ENCODE data around the gene STEAP1B.

The STEAP1B gene

DNA sequence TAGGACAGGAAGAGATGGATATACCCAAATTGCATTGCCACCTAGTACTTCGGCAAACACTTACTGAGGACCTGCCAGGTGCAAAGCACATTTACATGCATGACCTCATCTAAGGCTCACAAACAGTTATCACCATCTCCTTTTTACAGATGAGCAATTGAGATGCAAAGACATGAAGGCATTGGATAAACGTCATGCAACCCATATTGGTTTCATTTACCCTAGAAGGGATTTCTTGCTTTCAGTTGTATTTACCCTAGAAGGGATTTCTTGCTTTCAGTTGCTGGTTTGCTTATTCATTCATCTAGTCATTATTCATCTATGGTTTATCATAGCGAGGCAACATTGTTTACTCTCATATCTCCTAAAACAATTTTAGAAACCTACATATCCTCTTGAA lies 52.2 kb downstream of the STEAP1B start:
- Histone ChIP-seq H3K4me3 (ENCODE audit: insufficient read depth, low read length, poor library complexity, severe bottlenecking) (no peak overlapping the region), H4K20me1 (ENCODE audit: low read depth, low read length) (no peaks in the 10 kb centered on the region), H3K27me3 (ENCODE audit: low read length) (no peaks in the 10 kb centered on the region), H3K4me2 (ENCODE audit: low read depth, low read length, poor library complexity, severe bottlenecking) (no peak overlapping the region), H3K27ac (ENCODE audit: low read depth, low read length) (no peak overlapping the region), H3K36me3 (ENCODE audit: low read length) (no peaks in the 10 kb centered on the region), H3F3A (ENCODE audit: insufficient read depth) (no peaks in the 10 kb centered on the region), H3K9me3 (ENCODE audit: insufficient read depth, low read length) (no peaks in the 10 kb centered on the region), H3K79me2 (ENCODE audit: insufficient read depth, low read length) (no peaks in the 10 kb centered on the region), H2AFZ (ENCODE audit: low read depth, low read length, severe bottlenecking) (no peak overlapping the region), H3K9me2 (replicated peaks; ENCODE audit: insufficient read depth, low read length) (no peaks in the 10 kb centered on the region), H3K9ac (ENCODE audit: low read length) (no peak overlapping the region)
- TF ChIP-seq EZH2phosphoT487 (conservative IDR thresholded peaks at IDR 0.05; ENCODE audit: low read length) = no peak
- TF ChIP-seq CTCF (IDR thresholded peaks at IDR 0.05; ENCODE audit: insufficient read depth, low read length, poor library complexity, severe bottlenecking) = no peak

DNA sequence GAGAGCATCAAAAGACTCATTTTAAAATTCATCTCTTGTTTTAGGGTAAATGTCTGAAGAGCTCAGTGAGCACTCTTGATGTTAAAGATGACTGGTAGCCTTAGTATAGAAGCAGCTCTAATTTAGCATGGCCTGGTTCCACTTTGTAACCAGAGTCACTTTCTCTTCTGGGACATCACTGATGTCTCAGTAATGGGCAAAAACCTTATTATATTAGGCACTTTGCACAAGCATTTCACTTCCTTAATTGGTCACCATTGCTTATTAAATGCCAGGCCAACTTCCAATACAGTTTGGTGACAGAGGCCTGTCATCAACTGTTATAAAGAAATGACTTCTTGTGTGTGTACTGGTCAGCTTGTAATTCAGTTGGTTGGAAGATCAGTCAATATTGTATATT lies 53.0 kb downstream of the STEAP1B start:
- Histone ChIP-seq H3K27ac (ENCODE audit: low read depth, low read length) (no peak overlapping the region), H3K9me3 (ENCODE audit: insufficient read depth, low read length) (no peaks in the 10 kb centered on the region), H2AFZ (ENCODE audit: low read depth, low read length, severe bottlenecking) (no peak overlapping the region), H4K20me1 (ENCODE audit: low read depth, low read length) (no peaks in the 10 kb centered on the region), H3K4me3 (ENCODE audit: insufficient read depth, low read length, poor library complexity, severe bottlenecking) (no peak overlapping the region), H3K9ac (ENCODE audit: low read length) (no peak overlapping the region), H3K36me3 (ENCODE audit: low read length) (no peaks in the 10 kb centered on the region), H3K27me3 (ENCODE audit: low read length) (no peaks in the 10 kb centered on the region), H3K9me2 (replicated peaks; ENCODE audit: insufficient read depth, low read length) (no peaks in the 10 kb centered on the region), H3F3A (ENCODE audit: insufficient read depth) (no peaks in the 10 kb centered on the region), H3K4me2 (ENCODE audit: low read depth, low read length, poor library complexity, severe bottlenecking) (no peak overlapping the region), H3K79me2 (ENCODE audit: insufficient read depth, low read length) (no peaks in the 10 kb centered on the region)
- TF ChIP-seq EZH2phosphoT487 (conservative IDR thresholded peaks at IDR 0.05; ENCODE audit: low read length) (no peak), CTCF (IDR thresholded peaks at IDR 0.05; ENCODE audit: insufficient read depth, low read length, poor library complexity, severe bottlenecking) (no peak)

DNA sequence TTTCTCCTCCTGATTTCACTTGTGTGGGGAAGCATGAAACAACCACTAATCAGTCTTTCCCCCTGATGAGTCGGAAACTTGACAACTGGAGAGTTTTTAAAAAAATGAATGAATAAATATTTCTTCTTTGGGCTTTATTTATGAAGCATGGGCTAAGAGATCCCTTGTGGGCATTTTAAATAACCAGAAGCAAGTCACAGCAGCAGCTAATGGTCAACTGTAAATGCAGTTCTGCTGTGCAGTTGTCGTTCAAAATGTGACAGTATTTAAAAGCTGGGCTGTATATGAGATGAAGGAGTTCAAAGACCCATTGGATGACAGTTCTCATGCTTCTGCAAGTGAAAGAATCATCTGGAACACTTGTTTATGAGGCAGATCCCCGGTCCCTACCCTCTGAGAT lies 54.1 kb downstream of the STEAP1B start:
- TF ChIP-seq EZH2phosphoT487 (conservative IDR thresholded peaks at IDR 0.05; ENCODE audit: low read length) = no peak
- Histone ChIP-seq H3F3A (ENCODE audit: insufficient read depth) (no peaks in the 10 kb centered on the region), H3K27me3 (ENCODE audit: low read length) (no peaks in the 10 kb centered on the region), H3K9me2 (replicated peaks; ENCODE audit: insufficient read depth, low read length) (no peaks in the 10 kb centered on the region), H2AFZ (ENCODE audit: low read depth, low read length, severe bottlenecking) (no peak overlapping the region), H3K79me2 (ENCODE audit: insufficient read depth, low read length) (no peaks in the 10 kb centered on the region), H3K36me3 (ENCODE audit: low read length) (no peaks in the 10 kb centered on the region), H3K9ac (ENCODE audit: low read length) (no peak overlapping the region), H3K4me3 (ENCODE audit: insufficient read depth, low read length, poor library complexity, severe bottlenecking) (no peak overlapping the region), H3K27ac (ENCODE audit: low read depth, low read length) (no peak overlapping the region), H3K4me2 (ENCODE audit: low read depth, low read length, poor library complexity, severe bottlenecking) (no peak overlapping the region), H3K9me3 (ENCODE audit: insufficient read depth, low read length) (no peaks in the 10 kb centered on the region), H4K20me1 (ENCODE audit: low read depth, low read length) (no peaks in the 10 kb centered on the region)

GRCh38 chr7:22445140-22445743 lies 54.7 kb downstream of the STEAP1B start:
- Histone ChIP-seq H3K9ac (ENCODE audit: low read length) (no peak overlapping the region), H3F3A (ENCODE audit: insufficient read depth) (no peaks in the 10 kb centered on the region), H3K4me3 (ENCODE audit: insufficient read depth, low read length, poor library complexity, severe bottlenecking) (no peak overlapping the region), H4K20me1 (ENCODE audit: low read depth, low read length) (no peaks in the 10 kb centered on the region), H3K27ac (ENCODE audit: low read depth, low read length) (no peak overlapping the region), H3K9me2 (replicated peaks; ENCODE audit: insufficient read depth, low read length) (no peaks in the 10 kb centered on the region), H3K79me2 (ENCODE audit: insufficient read depth, low read length) (no peaks in the 10 kb centered on the region), H2AFZ (ENCODE audit: low read depth, low read length, severe bottlenecking) (no peak overlapping the region), H3K27me3 (ENCODE audit: low read length) (no peaks in the 10 kb centered on the region), H3K9me3 (ENCODE audit: insufficient read depth, low read length) (no peaks in the 10 kb centered on the region), H3K36me3 (ENCODE audit: low read length) (no peaks in the 10 kb centered on the region), H3K4me2 (ENCODE audit: low read depth, low read length, poor library complexity, severe bottlenecking) (no peak overlapping the region)
- TF ChIP-seq CTCF (IDR thresholded peaks at IDR 0.05; ENCODE audit: insufficient read depth, low read length, poor library complexity, severe bottlenecking) (no peak), EZH2phosphoT487 (conservative IDR thresholded peaks at IDR 0.05; ENCODE audit: low read length) (no peak)

Data from SU-DHL-6 (cell line).